ENCODE data around the gene MBNL1.

MBNL1 gene

GRCh38 chr3:152253514-152253913 is 15.2 kb upstream of the MBNL1 start:
- DNase-seq, result no peak

GRCh38 chr3:152254041-152254440 is 14.7 kb upstream of the MBNL1 start:
- no peak for DNase-seq

GRCh38 chr3:152255290-152255689 is 13.4 kb upstream of the MBNL1 start:
- DNase-seq, result no peak

GRCh38 chr3:152256851-152257562 is 11.7 kb upstream of the MBNL1 start:
- DNase-seq, result no peak

- no peak for DNase-seq
Observed at GRCh38 chr3:152257563-152258035, 11.1 kb upstream of the MBNL1 start.

GRCh38 chr3:152258448-152259393 is 10.0 kb upstream of the MBNL1 start:
- DNase-seq, result no peak

- no peak for DNase-seq
Observed at GRCh38 chr3:152259468-152259867, 9.3 kb upstream of the MBNL1 start.

GRCh38 chr3:152260026-152260425 is 8.7 kb upstream of the MBNL1 start:
- no peak for DNase-seq

GRCh38 chr3:152260529-152260928 is 8.2 kb upstream of the MBNL1 start:
- DNase-seq, result no peak

GRCh38 chr3:152261329-152261728 is 7.4 kb upstream of the MBNL1 start:
- no peak for DNase-seq

- no peak for DNase-seq
Observed at GRCh38 chr3:152263711-152264110, 5.0 kb upstream of the MBNL1 start.

GRCh38 chr3:152264378-152264777 is 4.4 kb upstream of the MBNL1 start:
- DNase-seq, result no peak

- DNase-seq, result peak; percentile 6
Observed at GRCh38 chr3:152266221-152266995, 2.3 kb upstream of the MBNL1 start.

- DNase-seq, result no peak
Observed at GRCh38 chr3:152267831-152268554, 736 bp upstream of the MBNL1 start.

GRCh38 chr3:152269056-152269830 is 514 bp downstream of the MBNL1 start:
- DNase-seq, result peak; percentile 77

GRCh38 chr3:152269831-152270734 is 1.4 kb downstream of the MBNL1 start:
- peak; percentile 64 for DNase-seq

- DNase-seq, result no peak
Observed at GRCh38 chr3:152270937-152271336, 2.2 kb downstream of the MBNL1 start.

GRCh38 chr3:152271501-152272236 is 2.9 kb downstream of the MBNL1 start:
- DNase-seq, result no peak

- DNase-seq, result no peak
Observed at GRCh38 chr3:152272771-152273242, 4.1 kb downstream of the MBNL1 start.

- DNase-seq, result no peak
Observed at GRCh38 chr3:152276681-152277080, 8.0 kb downstream of the MBNL1 start.
